Activated naive CD4-positive, alpha-beta T cell treated with anti-CD3 and anti-CD28 coated beads, Interleukin-2, amount 50 U/mL, for 24 hours (primary cell): ENCODE results near the gene ARHGAP27.
"Not testable (repeated sequence)": the region's sequence is repeated elsewhere in the genome, so short reads cannot be mapped to it uniquely, and the experiment has no call there.

Source experiments
- H3K27ac Mint-ChIP-seq: one replicate; pipeline ENCODE4 v1.8.0; 2021; ENCODE audit warnings: mild to moderate bottlenecking, mixed read lengths
- H3K27me3 Mint-ChIP-seq: one replicate; pipeline ENCODE4 v1.8.0; 2021; ENCODE audit warnings: mixed read lengths
- H3K36me3 Mint-ChIP-seq: one replicate; pipeline ENCODE4 v1.8.0; 2021; ENCODE audit warnings: mixed read lengths
- H3K4me1 Mint-ChIP-seq: one replicate; pipeline ENCODE4 v1.8.0; 2021; ENCODE audit warnings: mixed read lengths
- H3K4me3 Mint-ChIP-seq: one replicate; pipeline ENCODE4 v1.8.0; 2021; ENCODE audit warnings: mild to moderate bottlenecking, mixed read lengths
- H3K9me3 Mint-ChIP-seq: one replicate; pipeline ENCODE4 v1.8.0; 2021; ENCODE audit warnings: mixed read lengths

The ARHGAP27 gene

DNA sequence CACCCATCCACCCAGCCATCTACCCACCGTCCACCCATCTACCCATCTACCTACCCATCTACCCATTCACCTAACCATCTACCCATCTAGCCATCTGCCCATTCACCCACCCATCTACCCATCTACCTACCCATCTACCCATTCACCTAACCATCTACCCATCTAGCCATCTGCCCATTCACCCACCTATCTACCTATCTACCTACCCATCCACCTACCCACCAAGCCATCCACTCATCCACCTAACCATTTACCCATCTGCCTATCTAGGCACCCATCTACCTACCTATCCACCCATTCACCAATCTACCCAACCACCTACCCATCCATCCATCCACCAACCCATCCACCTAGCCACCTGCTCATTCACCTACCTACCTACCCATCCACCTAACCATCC, 16.6 kb upstream of the ARHGAP27 start:
- not testable (repeated sequence) for H3K4me1 Mint-ChIP-seq, H3K9me3 Mint-ChIP-seq, H3K27me3 Mint-ChIP-seq, H3K36me3 Mint-ChIP-seq, H3K27ac Mint-ChIP-seq, H3K4me3 Mint-ChIP-seq

DNA sequence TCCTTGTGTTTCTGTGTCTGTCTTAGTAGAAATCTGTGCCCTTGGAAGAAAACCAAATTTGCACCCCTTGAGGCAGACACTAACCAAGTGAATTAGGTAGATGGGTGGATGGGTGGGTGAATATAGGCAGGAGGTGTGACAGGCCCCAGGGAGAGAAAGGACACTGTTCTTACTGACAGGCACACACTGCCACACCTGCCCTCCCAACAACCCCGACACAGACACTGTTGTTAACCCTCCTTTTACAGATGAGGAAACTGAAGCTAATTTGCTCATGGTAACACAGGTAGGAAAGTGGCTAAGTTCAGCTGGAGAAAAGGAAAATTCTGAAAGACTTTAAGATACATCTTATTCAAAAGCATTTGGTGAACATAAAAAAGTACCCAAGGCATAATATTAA, 15.8 kb upstream of the ARHGAP27 start:
- not testable (repeated sequence) for H3K27ac Mint-ChIP-seq, H3K4me1 Mint-ChIP-seq, H3K27me3 Mint-ChIP-seq, H3K36me3 Mint-ChIP-seq, H3K9me3 Mint-ChIP-seq, H3K4me3 Mint-ChIP-seq

DNA sequence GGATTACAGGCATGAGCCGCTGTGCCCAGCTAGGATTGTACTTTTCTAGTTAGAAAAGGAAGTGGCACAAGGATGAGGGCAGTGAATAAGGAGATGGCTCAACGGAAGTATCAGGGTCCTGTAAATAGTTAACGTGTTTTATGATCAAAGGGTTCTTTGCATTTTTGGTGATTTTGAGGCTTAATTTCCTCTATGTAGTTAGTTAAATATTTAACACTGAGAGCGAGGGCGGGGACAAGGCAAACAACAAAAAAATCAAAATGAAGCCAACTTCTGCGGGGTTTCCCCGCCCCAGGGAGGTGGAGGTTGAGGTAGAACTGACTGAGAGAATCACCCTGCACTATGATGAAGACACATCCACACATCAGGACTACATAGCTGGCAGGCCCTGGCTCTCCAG, 15.4 kb upstream of the ARHGAP27 start:
- not testable (repeated sequence) for H3K27me3 Mint-ChIP-seq, H3K4me1 Mint-ChIP-seq, H3K4me3 Mint-ChIP-seq, H3K9me3 Mint-ChIP-seq, H3K36me3 Mint-ChIP-seq
- peak overlapping the region; percentile 12 for H3K27ac Mint-ChIP-seq

DNA sequence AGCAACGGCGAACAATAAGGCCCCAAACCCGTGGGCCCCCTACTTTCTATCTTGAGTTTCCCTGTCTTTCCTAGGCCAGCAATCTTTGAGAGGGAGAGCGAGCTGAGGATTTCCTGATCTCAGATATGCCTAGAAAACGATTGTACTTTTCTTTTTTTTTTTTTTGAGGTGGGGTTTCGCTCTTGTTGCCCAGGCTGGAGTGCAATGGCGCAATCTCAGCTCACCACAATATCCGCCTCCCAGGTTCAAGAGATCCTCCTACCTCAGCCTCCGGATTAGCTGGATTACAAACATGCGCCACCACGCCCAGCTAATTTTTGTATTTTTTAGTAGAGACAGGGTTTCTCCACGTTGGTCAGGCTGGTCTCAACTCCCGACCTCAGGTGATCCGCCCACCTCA, 15.0 kb upstream of the ARHGAP27 start:
- not testable (repeated sequence) for H3K4me3 Mint-ChIP-seq, H3K27me3 Mint-ChIP-seq, H3K36me3 Mint-ChIP-seq, H3K4me1 Mint-ChIP-seq, H3K9me3 Mint-ChIP-seq, H3K27ac Mint-ChIP-seq

DNA sequence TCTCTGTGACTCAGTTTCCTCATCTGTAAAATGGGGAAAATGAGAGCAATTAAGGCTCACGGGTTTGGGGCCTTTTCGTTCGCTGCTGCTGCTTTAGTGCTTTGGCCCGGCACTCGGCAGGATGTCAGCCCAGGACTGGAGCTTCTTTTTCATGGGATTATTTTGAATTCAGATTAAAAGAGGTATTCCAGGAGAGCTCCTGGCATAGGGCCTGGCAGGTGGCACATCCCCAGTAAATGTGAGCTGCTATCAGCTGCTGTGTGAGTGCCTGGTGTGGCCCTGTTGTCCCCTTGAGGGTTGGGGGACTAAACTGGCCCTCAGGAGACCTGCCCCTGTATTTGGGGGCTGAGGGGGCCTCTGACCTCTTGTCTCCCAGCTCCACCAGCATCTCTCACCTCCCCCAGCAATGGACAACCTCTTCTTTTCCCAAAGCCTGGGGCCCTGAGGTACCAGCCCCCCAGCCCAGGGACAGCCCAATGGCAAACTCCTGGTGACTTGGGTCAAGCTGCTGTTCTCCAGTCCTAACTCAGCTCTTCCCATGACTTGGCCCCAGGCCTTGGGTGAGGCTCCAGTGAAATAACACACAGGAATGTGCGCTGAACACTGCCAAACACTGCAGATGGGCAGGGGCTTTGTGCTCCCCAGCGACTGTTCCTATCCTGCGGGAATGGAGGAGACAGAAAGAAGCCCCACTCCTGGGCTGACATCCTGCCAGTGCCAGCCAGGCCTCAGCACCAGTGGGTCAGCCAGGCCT, 14.4 kb upstream of the ARHGAP27 start:
- H3K9me3 Mint-ChIP-seq, H3K27me3 Mint-ChIP-seq, H3K4me1 Mint-ChIP-seq, H3K36me3 Mint-ChIP-seq, H3K4me3 Mint-ChIP-seq, H3K27ac Mint-ChIP-seq: not testable (repeated sequence)

DNA sequence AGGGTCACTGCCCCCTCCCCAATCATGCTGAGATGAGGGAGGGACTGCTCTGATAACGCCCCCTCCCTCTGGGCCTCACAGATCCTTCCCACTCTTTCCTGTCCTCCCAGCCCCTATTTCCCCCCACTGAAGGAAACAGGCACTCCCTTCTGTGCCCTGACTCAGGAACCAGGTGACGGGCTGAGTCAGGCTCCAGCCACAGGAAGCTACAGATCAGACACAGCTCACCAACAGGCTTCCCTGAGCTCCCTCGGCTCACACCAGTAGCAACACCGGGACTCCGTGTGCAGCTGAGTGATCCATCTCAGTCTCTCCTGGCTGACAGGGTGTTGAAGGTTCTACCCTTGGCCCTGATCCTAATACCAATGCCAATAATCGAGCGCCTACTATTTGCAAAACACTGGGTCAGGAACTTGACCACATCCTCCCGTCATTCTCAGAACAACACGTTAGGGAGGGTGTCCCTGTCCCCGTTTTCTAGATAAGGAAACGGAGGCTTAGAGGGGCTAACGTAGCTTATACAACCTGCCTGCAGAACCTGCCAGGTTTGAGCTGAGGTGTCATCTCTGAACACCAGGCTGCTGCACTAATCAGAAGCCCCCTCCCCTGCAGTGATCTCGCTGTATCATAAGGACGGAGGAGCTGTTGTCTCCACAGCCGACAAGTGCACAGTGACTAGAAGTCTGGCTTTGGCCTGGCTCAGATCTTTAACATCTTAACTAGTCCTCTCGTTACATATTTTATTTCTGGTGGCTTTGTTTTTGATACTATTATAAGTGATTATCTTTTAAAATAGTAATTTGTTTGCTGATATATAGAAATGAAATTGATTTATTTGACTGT, 13.5 kb upstream of the ARHGAP27 start:
- not testable (repeated sequence) for H3K9me3 Mint-ChIP-seq, H3K27me3 Mint-ChIP-seq, H3K36me3 Mint-ChIP-seq, H3K4me3 Mint-ChIP-seq
- Mint-ChIP-seq H3K4me1 (peaks cover 12% of the 10 kb centered on the region), H3K27ac (peak overlapping the region; percentile 53)

DNA sequence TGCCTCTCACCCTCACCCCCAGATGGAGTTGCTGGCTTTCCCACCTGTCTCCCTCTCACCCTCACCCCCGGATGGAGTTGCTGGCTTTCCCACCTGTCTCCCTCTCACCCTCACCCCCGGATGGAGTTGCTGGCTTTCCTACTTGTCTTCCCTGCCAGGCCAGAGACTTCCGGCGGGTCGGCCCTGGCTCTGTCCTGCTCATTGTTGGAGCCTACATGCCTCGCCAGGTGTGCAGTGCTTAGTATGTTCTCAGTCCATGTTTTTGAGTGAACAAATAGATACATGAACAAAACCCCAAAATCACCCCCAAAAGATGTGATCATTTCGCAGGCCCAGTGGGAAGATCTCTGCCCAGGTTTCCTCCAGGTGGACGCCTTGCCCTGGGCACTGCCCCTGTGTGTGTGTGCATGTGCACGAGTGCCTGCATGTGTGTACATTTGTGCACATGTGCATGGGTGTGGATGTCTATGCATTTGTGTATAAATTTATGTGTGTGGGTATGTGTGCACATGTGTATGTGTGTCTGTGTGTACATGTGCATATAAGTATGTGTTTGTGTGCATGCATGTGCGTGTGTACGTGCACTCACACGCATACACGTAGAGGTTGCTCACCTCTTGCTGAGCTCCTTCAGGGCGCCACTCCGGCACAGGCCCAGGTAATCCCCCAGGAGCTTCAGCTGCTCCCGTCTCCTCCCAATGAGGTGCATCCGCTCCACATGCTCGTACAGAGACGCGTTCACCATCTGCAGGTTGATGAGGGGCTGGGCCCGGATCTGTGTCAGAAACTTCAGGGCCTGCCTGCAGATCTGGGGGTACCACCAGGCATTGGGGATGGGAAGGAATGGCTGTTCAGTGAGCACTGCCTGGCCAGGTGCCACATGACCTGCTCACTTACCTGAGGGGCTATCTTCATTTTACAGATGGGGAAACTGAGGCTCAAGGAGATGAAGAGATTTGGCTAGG, 12.5 kb upstream of the ARHGAP27 start:
- H3K36me3 Mint-ChIP-seq, H3K27me3 Mint-ChIP-seq, H3K4me3 Mint-ChIP-seq, H3K27ac Mint-ChIP-seq, H3K9me3 Mint-ChIP-seq: not testable (repeated sequence)
- H3K4me1 Mint-ChIP-seq, result peaks cover 21% of the 10 kb centered on the region

DNA sequence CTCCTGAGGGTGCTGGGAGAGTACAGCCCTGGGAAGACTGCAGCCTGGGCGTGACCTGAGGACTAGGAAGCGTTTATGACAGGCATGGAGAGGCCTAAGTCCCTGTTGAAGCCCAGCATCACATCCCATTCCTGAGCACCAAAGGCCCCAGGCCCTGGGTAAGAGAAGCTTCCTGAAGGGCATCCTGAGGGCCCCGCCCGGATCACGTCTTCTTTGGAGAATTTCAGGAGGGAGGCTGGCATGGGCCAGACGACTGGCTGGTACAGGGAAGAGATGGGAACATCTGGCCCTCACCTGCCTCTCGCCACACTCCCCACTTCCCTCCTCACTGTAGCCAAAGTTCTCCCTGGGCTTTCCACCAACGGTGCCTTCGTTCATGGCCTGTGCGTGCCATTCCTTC, 11.6 kb upstream of the ARHGAP27 start:
- not testable (repeated sequence) for H3K27me3 Mint-ChIP-seq, H3K4me3 Mint-ChIP-seq, H3K36me3 Mint-ChIP-seq, H3K27ac Mint-ChIP-seq, H3K9me3 Mint-ChIP-seq
- peaks cover 21% of the 10 kb centered on the region for H3K4me1 Mint-ChIP-seq

DNA sequence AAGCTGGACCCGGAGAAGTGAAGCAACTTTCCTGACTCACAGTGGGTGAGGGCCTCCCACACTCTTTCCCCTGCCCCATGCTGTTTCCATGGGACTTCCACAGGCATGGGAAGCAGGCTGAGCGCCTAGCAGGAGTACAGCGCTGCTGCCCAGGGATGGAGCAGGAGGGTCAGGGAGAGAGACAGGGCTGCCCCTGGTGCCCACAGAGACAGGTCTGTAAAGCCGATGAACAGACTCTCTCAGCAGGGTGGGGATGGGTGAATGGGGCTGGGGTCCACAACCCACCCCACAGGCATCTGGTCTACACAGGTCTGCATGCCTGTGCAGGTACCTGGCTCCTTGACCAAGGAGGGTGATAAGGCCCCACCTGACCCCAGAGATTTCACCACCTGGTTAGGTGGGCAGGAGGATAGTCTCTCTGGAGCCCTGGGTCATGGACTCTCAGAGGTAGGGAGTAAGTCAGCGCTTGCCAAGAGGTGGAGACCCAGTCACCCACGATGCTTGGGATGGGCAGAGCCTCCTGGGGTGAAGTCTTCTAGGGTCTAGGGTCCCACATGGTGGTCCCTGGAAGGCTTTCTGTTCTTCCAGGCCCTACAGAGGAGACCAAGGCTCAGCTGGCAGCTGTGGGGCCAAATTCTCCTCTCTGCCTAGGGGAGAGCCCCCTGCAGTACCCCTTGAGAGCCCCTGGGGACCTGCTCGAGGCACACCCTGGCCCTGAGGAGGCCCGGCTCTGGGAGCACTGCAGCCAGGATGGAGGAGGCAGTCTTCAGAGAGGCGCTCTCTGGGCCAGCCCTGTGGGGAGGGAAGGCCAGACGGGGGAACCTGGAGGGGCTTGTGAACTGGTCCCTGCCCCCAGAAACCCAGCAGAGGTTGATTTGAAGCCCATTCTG, 10.9 kb upstream of the ARHGAP27 start:
- H3K27me3 Mint-ChIP-seq, H3K27ac Mint-ChIP-seq, H3K36me3 Mint-ChIP-seq, H3K4me3 Mint-ChIP-seq, H3K9me3 Mint-ChIP-seq: not testable (repeated sequence)
- peaks cover 21% of the 10 kb centered on the region for H3K4me1 Mint-ChIP-seq

DNA sequence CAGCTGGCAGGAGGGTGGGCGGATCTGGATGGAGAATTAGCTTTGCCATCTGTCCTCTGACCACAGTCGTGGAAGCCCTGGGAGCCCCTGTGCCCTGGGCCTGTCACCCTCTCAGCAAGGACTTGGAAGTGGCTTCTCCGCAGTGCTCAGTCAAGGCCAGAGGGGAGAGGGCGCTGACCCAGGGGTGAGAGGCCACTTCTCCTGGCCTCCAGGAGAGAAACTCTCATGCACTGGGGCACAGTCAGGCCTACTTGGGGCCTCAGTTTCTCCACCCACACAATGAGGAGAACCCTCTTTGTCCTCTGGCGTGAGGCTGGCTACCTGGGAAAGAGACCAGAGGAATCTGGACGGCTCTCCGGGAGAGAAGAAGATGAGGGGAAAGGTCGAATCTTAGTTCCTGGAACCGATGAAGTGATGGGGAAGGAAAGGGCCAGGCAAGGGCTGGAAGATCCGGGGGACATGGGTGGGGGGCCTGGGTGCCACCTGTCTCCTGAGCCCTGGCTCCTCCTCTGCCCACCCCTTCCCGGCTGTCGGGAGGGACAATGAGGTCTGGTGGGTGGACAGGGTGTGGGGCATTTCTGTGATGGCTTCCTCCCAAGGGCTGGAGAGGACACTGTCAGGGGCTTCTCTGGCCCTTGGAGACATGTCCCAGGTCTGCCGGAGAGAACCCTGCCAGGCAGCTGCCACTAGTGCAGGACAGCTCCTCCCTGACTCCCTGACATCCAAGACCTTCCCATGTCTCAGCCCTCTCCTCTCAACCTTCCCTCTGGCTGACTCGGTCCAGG, 9.0 kb upstream of the ARHGAP27 start:
- H3K27me3 Mint-ChIP-seq, result no peaks in the 10 kb centered on the region
- no peaks in the 10 kb centered on the region for H3K9me3 Mint-ChIP-seq
- no peak overlapping the region for H3K4me3 Mint-ChIP-seq
- no peak overlapping the region for H3K27ac Mint-ChIP-seq
- peaks cover 2% of the 10 kb centered on the region for H3K36me3 Mint-ChIP-seq
- H3K4me1 Mint-ChIP-seq, result peaks cover 21% of the 10 kb centered on the region

DNA sequence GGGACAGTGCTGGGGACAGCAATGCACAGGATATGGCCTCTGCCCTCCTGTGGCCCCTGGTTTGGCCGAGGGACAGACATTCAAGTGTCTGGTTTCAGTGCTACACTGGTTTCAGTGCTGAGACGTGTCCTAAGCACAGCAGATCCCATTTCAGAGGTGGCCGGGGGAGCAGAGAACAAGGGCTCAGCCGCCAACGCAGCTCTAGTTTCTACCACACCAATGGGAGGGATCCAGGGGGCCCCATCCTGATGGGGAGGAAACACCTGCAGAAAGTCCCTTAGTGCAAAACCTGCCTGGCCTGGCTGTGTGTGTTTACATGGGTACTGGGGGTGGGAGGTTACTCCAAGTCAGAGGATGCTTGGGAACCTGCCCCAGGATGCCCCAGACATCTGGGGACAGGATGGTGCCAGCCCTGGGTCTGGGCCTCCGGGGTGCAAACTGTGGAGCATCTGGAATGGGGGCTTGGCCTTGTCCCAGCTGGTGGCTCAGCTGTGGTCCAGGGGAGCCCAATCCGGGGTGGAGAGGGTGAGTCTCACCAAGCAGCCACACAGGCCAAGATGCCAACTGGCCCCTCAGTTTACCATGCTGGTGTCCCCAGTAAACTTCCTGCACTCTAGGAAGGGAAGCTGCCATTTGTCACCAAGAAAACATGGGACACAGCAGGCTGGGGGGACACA, 8.3 kb upstream of the ARHGAP27 start:
- H3K4me3 Mint-ChIP-seq, H3K9me3 Mint-ChIP-seq, H3K27me3 Mint-ChIP-seq, H3K36me3 Mint-ChIP-seq, H3K27ac Mint-ChIP-seq: not testable (repeated sequence)
- peaks cover 17% of the 10 kb centered on the region for H3K4me1 Mint-ChIP-seq

DNA sequence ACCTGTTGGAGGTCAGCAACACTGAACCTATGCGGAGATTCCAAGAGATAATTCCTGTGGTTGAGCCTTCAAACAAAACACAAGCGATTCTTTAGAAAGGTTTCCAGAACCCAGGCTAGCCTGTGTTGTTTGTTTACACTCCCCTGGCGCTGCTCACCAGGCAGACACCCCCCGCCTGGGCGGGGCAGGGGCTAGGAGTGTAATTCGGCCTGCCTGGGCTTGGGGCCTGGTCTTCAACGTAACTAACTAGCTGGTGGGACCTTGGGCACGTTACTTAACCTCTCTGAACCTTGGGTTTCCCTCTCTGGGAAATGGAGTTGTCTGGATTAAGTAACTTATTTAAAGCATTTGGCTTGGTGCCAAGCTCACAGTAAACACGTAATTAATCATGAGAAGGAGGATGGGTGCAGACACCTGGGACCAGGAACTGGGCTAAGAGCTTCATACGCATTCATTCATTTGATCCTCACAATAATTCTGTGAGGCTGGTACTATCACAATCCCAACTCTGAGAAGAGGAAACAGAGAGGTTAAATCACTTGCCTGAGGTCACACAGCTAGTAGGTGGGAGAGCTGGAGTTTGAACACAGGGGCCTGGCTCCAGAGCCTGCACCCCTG, 7.6 kb upstream of the ARHGAP27 start:
- Mint-ChIP-seq H3K9me3 (no peaks in the 10 kb centered on the region), H3K36me3 (peaks cover 2% of the 10 kb centered on the region), H3K27ac (peak overlapping the region; percentile 47), H3K4me3 (no peak overlapping the region), H3K27me3 (no peaks in the 10 kb centered on the region), H3K4me1 (peaks cover 15% of the 10 kb centered on the region)

DNA sequence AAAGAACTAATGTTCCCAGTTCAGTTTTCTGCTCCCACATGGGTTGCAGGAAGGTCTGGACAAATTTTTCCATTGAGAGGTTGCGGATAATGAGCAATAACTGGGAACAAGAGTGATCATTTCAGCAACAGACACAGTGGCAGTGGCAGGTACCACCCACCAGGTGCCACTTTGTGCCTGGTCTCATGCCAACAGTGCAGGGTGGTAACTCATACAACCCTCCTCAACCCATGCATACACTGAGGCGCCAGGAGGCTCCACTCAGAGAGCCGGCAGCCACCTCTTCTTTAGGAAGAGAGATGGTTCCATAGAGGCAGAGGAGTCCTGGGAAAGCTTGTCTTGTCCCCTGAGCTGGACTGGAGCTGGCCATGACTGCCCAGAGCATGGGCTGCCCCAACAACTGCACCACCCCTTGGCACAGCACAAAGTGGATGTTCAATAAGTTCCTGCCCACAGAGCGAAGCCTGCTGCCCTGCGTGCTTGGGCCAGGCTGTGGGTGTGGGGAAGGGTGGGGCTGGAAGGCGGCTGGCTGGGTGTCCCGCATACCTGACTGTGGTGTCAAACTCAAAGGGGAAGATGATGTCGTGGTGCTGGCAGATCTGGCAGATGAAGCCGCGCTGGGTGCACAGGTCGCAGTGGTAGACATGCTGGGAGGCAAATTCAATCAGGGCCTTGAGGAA, 6.4 kb upstream of the ARHGAP27 start:
- Mint-ChIP-seq H3K9me3 (no peaks in the 10 kb centered on the region), H3K36me3 (peaks cover 2% of the 10 kb centered on the region), H3K27me3 (no peaks in the 10 kb centered on the region), H3K4me3 (no peak overlapping the region), H3K27ac (no peak overlapping the region), H3K4me1 (peaks cover 15% of the 10 kb centered on the region)
